Right hindlimb (tissue), 1 donor: ENCODE data around the gene LCTL.
"Not testable (repeated sequence)": the region's sequence is repeated elsewhere in the genome, so short reads cannot be mapped to it uniquely, and the experiment has no call there.

ENCODE experiments used
- DNase-seq: peaks from one replicate; pipeline ENCODE4 v3.0.0-alpha.2; 2018

Gene LCTL

GRCh38 chr15:66590435-66590834, 24.6 kb upstream of the LCTL start:
- no peak for DNase-seq

- DNase-seq = not testable (repeated sequence)
These were observed 23.6 kb upstream of the LCTL start for GRCh38 chr15:66589429-66589828.

DNA sequence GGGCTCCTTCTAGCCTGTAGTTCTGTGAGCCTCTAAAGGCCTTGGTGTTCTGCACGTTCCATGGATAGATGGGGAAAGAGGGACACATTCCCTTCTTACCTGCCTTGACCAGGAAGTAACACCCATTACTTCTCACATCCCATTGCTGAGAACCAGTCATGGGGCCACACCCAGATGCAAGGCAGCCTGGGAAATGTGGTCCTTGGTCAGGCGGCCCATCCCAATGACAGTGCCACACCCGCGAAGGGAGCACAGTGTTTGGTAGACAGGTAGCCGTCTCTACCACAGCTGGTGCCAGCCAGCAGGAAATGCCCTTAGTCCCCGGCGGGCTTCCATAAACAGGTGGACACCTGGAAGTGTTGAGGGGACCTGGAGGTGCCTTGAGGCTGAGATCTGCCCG, 23.2 kb upstream of the LCTL start:
- no peak for DNase-seq

- no peak for DNase-seq
These were observed 22.7 kb upstream of the LCTL start for GRCh38 chr15:66588537-66588936.

DNA sequence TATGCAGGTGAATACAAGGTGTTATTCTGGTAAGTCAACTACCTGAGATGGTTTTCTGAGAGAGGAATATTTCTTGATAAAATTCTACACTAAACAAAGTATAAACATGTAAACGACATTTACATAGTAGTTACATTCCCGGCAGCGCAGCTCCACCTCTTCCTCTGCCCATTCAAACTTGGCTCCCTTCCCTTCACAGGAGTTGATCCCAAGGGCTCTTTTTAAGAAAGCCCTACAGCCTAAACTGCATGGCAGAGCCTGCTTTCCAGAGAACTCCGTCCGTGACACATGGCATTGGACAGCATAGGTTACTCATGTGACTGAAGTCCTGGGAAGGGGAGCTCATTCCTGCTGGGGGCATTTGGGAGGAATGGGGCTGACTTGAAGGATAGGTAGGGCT, 22.0 kb upstream of the LCTL start:
- no peak for DNase-seq

DNA sequence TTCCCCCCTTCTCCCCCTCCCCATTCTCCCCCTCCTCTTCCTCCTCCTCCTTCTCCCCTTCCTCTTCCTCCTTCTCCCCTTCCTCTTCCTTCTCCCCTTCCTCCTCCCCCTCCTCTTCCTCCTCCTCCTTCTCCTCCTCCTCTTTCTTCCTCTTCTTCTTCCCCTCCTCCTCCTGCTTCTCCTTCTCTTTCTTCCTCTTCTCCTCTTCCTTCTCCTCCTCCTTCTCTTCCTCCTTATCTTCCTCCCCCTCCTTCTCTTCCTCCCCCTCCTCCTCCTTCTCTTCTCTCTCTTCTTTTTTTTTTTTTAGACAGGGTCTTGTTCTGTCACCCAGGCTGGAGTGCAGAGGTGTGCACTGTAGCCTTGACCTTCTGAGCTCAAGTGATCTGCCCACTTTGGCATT, 21.2 kb upstream of the LCTL start:
- no peak for DNase-seq

DNA sequence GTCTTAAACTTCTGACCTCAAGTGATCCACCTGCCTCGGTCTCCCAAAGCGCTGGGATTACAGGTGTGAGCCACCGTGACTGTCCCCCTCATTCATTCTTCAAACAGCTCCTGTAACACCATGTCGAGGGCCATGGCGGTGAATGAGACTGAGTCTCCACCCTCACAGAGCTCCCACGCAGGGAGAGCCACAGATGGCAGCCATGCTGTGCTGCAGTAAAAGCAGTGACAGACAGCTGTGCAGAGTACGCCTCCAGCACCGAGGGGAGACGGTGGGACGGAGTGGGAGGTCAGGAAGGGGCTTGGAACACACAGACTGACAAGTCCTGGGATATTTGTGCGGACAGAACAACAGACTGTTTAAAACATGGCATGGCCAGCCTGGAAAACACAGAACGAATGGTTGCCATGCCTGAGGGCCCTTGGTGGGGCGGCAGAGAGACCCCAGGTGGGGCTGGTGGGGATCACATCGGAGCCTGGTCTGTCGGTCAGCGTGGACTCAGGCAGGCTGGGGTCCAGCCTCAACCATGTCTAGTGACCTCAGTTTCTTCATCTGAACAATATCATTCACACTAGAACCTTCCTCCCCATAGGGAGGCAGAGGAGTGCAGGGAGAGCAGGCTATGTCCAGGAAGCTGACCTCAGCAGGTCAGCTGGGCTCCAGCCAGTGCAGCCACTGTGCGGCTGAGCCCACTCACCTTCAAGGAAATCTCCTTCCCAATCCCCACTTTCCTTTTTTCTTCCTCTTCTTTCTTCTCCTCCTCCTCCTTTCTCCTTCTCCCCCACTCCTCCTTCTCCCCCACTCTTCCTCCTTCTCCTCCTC, 20.6 kb upstream of the LCTL start:
- no peak for DNase-seq

- no peak for DNase-seq
These were observed 16.3 kb upstream of the LCTL start for GRCh38 chr15:66581972-66582537.

DNA sequence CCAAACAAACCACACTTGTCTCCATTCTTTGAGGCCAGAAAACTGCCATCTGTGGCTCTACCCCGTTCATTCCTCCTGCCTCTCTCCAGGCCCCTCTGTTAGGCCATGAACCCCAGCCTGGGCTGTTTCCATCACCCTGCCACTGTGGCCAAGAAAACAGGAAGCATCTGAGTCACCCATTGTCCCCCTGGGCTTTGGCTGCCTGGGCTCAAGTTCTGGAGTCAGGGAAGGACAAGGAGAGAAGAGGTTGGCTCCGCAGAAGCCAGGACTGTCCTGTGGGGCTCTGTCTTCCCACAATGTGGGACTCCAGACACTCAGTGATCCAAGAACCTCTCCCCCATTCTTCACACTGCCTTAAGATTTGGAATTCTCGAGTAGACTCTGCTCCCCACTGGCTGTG, 14.8 kb upstream of the LCTL start:
- DNase-seq = peak; percentile 43

- no peak for DNase-seq
These were observed 12.6 kb upstream of the LCTL start for GRCh38 chr15:66578286-66578875.

DNA sequence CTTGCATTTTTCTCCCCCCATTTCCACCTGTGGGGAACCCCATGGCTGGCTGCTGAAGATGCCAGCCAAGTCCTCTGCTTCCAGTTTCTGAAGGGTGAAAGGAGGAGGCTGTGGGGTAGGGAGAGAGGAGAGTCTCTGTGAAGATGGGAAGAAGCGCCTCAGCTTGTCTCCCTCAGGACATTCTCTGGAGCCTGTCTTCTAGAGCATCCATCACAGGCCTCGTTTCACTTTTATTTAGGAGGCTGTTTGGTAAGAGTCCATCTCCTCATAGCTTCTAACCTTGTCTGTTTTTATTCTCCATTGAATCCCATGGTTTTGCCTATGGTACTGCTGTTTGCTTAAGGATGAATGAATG, 8.8 kb upstream of the LCTL start:
- DNase-seq = no peak

DNA sequence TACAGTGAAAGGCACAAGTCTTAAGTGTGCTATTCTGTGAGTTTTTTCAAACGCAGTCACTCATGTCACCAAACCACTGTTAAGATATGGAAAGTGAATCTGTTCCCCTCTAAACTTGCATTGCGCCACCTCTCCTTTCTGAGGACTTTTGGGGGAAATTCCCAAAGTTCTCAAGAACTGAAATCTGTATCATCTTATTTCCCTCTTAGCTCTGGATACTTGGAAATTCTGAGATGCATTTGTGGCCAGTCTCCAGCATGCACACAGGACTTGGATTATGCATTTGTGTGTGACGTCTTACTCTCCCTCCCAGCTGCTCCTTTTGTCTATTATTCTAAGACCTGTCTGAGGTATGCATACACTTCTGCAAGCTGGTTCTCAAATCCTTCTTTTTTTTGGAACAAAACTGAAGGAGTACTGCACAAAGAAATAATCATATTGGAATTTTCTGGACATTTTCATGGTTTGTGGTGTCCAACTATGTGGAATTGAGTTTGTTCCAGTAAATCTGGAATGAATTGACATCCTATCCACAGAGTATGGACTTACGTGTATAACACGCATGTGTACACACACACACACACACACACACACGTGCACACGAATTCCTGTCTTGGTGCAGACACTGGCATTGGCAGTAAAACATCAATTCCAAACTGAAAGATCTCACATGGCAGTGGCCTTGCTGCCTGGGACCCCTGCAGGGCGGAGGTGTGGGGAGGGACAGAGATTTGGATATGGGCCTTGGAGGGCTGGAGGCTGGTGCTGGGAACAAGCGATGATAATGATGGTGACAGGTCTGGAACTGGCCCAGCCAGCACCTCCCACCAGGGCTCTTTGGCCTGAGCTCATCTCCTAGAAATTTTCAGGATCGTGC, 8.2 kb upstream of the LCTL start:
- DNase-seq = peak; percentile 81

GRCh38 chr15:66573348-66573718, 7.5 kb upstream of the LCTL start:
- no peak for DNase-seq

- DNase-seq = no peak
These were observed 6.3 kb upstream of the LCTL start for GRCh38 chr15:66572146-66572545.

DNA sequence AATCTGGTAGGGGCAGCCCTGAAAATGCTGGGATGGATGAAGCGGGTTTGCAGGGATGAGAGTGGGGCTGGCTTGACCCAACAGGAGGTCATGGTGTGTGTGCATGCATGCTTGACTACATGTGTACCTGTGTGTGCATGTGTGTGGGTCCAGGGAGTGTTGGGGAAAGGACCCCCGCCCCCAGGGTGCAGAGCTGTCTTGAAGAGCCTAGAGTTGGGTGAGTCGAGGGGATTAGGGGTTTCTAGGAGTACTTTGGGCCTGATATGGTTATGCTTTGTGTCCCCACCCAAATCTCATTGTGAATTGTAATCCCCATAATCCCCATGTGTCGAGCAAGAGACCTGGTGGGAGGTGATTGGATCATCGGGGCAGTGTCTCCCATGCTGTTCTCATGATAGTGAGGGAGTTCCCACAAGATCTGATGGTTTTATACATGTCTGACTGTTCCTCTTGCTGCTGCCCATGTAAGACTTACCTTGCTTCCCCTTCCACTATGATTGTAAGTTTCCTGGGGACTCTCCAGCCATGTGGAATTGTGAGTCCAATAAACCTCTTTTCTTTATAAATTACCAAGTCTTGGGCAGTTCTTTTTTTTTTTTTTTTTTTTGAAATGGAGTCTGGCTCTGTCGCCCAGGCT, 5.2 kb upstream of the LCTL start:
- no peak for DNase-seq

DNA sequence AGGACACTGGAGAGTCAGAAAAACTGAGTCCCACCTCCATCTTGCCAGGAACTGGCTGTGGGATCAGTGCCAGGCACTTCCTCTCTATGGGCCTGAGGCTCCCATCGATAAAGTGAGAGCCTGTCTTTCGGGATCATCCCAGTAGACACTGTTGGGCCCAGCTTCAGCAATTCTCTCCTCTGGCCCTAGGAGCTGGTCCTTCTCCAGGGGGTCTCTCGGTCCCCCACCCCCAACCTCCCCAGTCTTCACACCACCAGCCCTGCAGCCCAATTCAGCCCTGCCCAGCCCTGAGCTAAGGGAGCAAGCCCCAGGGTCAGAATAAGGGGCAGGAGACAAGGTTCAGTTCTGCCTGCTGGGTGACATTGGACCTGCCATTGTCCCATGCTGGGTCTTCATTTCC, 4.5 kb upstream of the LCTL start:
- no peak for DNase-seq

DNA sequence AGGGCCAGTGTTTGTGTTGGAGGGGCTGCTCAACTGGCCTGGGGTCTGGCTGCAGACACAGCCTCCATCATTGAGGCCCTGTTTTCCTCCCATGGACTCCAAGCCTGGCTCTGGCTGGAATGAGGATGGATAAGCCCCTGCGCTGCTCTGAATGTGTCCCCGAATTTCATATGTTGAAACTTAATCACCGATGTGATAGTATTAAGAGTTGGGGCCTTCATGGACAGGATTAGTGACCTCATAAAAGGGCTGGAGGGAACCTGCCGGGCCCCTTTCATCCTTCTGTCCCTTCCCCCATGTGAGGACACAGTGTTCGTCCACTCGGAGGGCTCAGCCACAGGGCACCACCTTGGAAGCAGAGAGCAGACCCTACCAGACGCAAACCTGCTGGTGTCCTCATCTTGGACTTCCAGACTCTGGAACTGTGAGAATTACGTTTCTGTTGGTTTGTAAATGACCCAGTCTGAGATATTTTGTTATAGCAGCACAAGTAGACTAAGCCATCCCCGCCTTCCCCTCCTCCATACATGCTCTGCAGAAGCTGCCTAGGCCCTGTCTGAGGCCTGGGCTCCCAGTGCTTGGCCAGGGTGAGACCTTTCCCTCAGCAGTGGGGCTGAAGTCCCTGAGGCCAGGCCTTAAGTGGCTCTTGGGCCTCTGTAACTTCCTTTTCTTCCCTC, 3.8 kb upstream of the LCTL start:
- no peak for DNase-seq

GRCh38 chr15:66567897-66568296, 2.1 kb upstream of the LCTL start:
- DNase-seq = no peak

DNA sequence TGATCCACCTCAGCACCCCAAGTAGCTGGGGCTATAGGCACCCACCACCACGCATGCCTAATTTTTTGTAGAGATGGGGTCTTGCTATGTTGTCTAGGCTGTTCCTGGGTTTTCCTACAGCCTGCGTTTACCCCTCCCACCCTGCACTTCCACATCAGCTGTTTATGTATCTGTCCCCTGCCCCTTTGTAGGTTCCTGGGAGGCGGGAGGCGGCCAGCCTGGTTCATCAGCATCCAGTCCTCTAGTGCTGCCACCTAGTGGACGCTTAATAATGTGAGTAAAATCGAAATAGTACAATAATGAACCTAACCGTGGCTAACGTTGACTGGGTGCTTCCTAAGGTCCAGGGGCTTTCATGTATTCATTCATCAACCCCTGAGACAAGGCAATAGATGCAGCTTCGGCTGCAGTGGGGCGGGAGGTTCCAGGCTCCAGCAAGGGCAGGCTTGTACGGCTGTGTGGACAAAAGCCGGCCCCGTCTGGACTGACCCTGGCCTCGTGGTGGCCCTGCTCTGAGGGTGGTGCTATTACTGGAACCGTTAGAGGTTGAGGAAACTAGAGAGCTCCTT, 1.2 kb upstream of the LCTL start:
- DNase-seq = peak; percentile 68

- no peak for DNase-seq
These were observed 607 bp downstream of the LCTL start for GRCh38 chr15:66565141-66565641.

GRCh38 chr15:66564136-66565041, 1.4 kb downstream of the LCTL start:
- no peak for DNase-seq
